ENCODE results near the gene CERS2. TPM values are rescaled to one million over a fixed set of nuclear protein-coding genes. Genes with fewer than 3 reads are reported as not detected.

The CERS2 gene
- total RNA-seq, 1 donor from 2014 or later, result 138 TPM

- no peak overlapping the region for H3K4me3 ChIP-seq (ENCODE audit: low read depth, low read length)
Observed at GRCh38 chr1:151009674-151010345, 35.2 kb upstream of the CERS2 start.

GRCh38 chr1:151009206-151009587, 34.6 kb upstream of the CERS2 start:
- DNase-seq (ENCODE audit: low read depth), result no peak
- no peaks in the 10 kb centered on the region for H3K36me3 ChIP-seq (ENCODE audit: control insufficient read depth, insufficient read depth, low read length)
- no peaks in the 10 kb centered on the region for H3K27me3 ChIP-seq (ENCODE audit: control insufficient read depth, insufficient read depth, low read length)
- H3K4me3 ChIP-seq (ENCODE audit: low read depth, low read length), result peak overlapping the region; percentile 79
- TF ChIP-seq CTCF (IDR thresholded peaks at IDR 0.05; ENCODE audit: insufficient read depth, low read length, poor library complexity, severe bottlenecking), result no peak

More at GRCh38 chr1:151009674-151010345, 35.2 kb upstream of the CERS2 start:
- no peak for TF ChIP-seq CTCF (IDR thresholded peaks at IDR 0.05; ENCODE audit: insufficient read depth, low read length, poor library complexity, severe bottlenecking)
- no peak for DNase-seq (ENCODE audit: low read depth)
- Histone ChIP-seq H3K36me3 (ENCODE audit: control insufficient read depth, insufficient read depth, low read length) (no peaks in the 10 kb centered on the region), H3K27me3 (ENCODE audit: control insufficient read depth, insufficient read depth, low read length) (no peaks in the 10 kb centered on the region)

DNA sequence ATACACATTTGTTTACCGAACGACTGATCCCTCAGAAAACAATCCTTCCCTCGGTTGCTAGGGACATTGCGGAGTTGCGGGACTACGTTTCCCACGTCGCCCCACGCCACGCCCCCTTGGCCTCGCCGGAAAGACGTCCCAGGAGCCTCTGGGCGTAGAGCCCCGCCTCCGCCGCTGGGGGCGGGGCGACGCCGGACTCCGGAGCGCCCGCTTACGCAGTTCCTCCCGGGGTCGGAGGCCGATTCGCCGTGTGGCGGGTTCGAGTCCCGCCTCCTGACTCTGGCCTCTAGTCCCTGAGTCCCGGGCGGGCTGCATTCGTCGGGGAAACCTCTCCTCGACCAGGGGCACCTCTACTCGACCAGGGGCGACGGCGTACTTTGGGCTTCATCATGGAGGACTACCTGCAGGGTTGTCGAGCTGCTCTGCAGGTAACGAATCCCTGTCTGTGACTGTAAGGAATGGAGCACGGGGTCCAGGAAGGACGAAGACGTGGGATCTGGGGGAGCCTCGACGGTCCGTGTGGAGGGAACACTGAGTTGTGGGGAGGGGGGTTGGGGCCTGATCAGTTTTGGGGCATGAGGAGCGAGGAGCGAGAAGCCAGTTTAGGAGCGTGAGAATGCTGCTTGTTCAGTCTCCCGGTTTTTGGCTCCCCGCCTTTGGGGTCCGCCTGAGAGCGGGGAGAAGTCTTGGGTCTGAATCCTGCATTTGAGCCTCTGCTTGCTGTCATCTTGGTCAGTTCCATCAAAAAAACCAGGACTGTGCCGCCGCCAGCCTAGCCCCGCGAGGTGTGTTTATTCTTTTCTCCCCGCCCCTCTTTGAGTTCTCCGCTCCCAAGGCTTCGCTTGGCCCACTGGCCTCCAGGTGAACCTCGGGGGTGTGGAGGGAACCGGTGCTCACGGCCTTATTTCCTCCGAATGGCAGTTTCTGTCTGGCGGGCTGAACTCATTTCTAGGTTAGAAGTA, 33.9 kb upstream of the CERS2 start, which contains the start of gene PRUNE1:
TSS of gene PRUNE1 (plus strand) at position 206 of the 962 bp plus-strand sequence. CDS start at position 390, 184 bp downstream.
- no peaks in the 10 kb centered on the region for H3K36me3 ChIP-seq (ENCODE audit: control insufficient read depth, insufficient read depth, low read length)
- DNase-seq (ENCODE audit: low read depth), result peak; percentile 79
- no peaks in the 10 kb centered on the region for H3K27me3 ChIP-seq (ENCODE audit: control insufficient read depth, insufficient read depth, low read length)
- peak within 1 kb of the TSS; percentile 79 for H3K4me3 ChIP-seq (ENCODE audit: low read depth, low read length)
- TF ChIP-seq CTCF (IDR thresholded peaks at IDR 0.05; ENCODE audit: insufficient read depth, low read length, poor library complexity, severe bottlenecking), result no peak

DNA sequence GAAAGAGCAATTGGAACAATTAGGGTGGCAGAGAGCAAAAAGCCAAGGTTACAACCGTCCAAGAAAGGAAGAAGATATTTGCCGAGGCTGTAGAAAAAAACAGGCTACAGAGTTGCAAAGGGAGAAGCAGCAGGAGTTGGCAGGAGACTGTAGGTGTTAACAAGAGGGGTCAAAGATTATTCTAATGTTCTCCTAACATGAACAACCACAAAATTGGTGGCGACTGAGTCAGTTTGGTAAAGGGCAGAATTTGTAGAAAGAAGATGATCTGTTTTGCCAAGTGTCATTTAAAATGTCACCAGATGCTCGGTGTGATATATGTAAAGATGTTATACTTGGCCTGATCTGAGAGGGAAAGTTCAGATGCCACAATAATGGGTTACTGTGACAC, 33.2 kb upstream of the CERS2 start:
- H3K27me3 ChIP-seq (ENCODE audit: control insufficient read depth, insufficient read depth, low read length), result no peaks in the 10 kb centered on the region
- no peak for TF ChIP-seq CTCF (IDR thresholded peaks at IDR 0.05; ENCODE audit: insufficient read depth, low read length, poor library complexity, severe bottlenecking)
- H3K4me3 ChIP-seq (ENCODE audit: low read depth, low read length), result peak overlapping the region; percentile 79
- DNase-seq (ENCODE audit: low read depth), result no peak
- H3K36me3 ChIP-seq (ENCODE audit: control insufficient read depth, insufficient read depth, low read length), result no peaks in the 10 kb centered on the region

DNA sequence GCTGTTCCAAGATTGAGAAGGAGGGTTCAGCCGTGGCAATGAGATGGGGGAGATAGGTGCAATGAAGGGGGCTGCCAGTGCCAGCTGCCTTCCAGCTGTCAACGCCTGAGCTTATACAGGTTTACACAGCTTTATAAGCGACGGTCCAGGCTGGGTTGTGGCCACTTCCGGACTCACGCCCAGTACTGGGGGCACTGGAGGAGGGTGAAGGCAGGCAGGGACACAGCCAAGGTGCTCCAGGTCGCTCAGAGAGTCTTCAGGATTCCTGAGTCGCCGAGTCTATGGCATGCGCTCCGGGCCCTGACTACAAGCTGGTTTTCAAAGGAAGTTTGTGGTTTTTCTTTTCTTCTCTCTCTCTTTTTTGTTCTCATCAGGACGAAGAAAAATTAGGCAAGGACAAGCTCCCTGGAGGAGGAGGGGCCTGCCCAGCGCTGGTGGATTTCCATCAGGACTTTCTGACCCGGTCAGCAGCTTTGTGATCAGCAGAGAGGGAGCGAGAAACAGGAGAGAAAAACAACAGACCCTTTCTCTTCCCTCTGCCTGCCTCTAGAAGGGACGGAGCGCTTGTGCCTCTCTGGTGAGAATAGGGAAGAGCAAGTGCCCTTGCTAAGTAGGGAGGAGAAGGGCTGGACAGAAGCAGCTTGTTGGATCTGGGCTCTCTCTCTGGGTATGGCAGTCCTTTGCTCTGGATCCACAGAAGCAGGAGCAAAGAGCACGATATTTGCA, 31.9 kb upstream of the CERS2 start, which contains the start of gene MINDY1:
TSS of gene MINDY1 (minus strand) at position 576 of the 726 bp plus-strand sequence. CDS start 4,285 bp downstream, outside the sequence.
- DNase-seq (ENCODE audit: low read depth), result peak; percentile 67
- Histone ChIP-seq H3K36me3 (ENCODE audit: control insufficient read depth, insufficient read depth, low read length) (no peaks in the 10 kb centered on the region), H3K27me3 (ENCODE audit: control insufficient read depth, insufficient read depth, low read length) (no peaks in the 10 kb centered on the region), H3K4me3 (ENCODE audit: low read depth, low read length) (peak within 1 kb of the TSS; percentile 43)
- TF ChIP-seq CTCF (IDR thresholded peaks at IDR 0.05; ENCODE audit: insufficient read depth, low read length, poor library complexity, severe bottlenecking), result peak; percentile 64
